ENCODE measurements around the gene SRGAP1. TPM values are rescaled to one million over a fixed set of nuclear protein-coding genes. Genes with fewer than 3 reads are reported as not detected.

The SRGAP1 gene
- total and polyA plus RNA-seq, 2 experiments from 2014 or later: 13.0 to 29.4 TPM

DNA sequence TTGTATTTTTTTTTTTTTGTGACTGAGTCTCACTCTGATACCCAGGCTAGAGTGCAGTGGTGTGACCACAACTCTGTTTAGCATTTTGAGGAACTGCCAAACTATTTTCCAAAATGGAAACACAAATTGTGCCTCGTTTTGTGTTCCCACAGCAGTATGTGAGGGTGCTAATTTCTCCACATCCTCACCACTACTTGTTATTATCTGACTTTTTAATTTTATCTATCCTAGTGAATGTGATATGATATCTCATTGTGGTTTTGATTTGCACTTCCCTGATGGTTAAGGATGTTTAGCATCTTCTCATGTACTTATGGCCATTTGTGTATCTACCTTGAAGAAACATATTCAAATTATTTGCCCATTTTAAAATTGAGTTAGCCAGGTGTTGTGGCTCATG is 62.4 kb downstream of the SRGAP1 start:
- Histone ChIP-seq H3K9ac (no peak overlapping the region), H3K9me3 (ENCODE audit: low read depth) (no peaks in the 10 kb centered on the region), H2AFZ (no peak overlapping the region), H3K79me2 (ENCODE audit: insufficient read depth) (peaks cover 100% of the 10 kb centered on the region), H3K27me3 (replicated peaks; ENCODE audit: insufficient read depth) (no peaks in the 10 kb centered on the region), H3K36me3 (ENCODE audit: low read depth) (no peaks in the 10 kb centered on the region), H3F3A (ENCODE audit: insufficient read depth) (0 out of 2 replicates have a peak, but pooled peaks cover 10% of the 10 kb centered on the region), H4K20me1 (ENCODE audit: insufficient read depth) (peaks cover 10% of the 10 kb centered on the region; the same call in 1 of the 2 replicates), H3K4me1 (ENCODE audit: insufficient read depth) (no peaks in the 10 kb centered on the region), H3K4me2 (ENCODE audit: unreplicated experiment) (no peak overlapping the region), H3K4me3 (no peak overlapping the region), H3K27ac (no peak overlapping the region), H3K9me2 (ENCODE audit: insufficient read depth) (no peaks in the 10 kb centered on the region)
- 57 to 70% methylated on average over 1 of the region's 1 CpG for WGBS, 2 experiments (ENCODE audit: low coverage in 1 of 2, low lambda C conversion rate in 2 of 2, missing lambda C conversion rate in 2 of 2)
- no peak for DNase-seq
- TF ChIP-seq EZH2 (IDR thresholded peaks at IDR 0.05; ENCODE audit: insufficient read depth, poor library complexity, severe bottlenecking) (no peak), EZH2phosphoT487 (IDR thresholded peaks at IDR 0.05; ENCODE audit: insufficient read depth, low read depth) (no peak)
- in situ Hi-C loops (cut with MboI): no loop called here

DNA sequence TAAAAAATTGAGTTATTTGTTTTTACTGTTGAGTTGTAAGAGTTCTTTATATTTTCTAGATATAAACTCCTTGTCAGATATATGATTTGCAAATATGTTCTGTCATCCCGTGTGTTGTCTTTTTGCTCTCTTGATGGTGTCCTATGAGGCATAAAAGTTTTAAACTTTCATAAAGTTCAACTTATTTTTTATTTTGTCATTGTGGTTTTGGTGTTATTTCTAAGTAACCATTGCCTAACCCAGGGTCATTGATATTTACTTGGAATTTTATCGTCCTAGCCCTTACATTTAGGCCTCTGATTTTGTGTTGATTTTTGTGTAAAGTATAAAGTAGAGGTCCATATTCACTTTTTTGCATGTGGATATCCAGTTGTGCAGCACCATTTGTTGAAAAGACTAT is 63.1 kb downstream of the SRGAP1 start:
- in situ Hi-C loops (cut with MboI): no loop called here
- Histone ChIP-seq H3K9me2 (ENCODE audit: insufficient read depth) (no peaks in the 10 kb centered on the region), H3K9ac (no peak overlapping the region), H3K27me3 (replicated peaks; ENCODE audit: insufficient read depth) (no peaks in the 10 kb centered on the region), H3K4me3 (no peak overlapping the region), H3F3A (ENCODE audit: insufficient read depth) (0 out of 2 replicates have a peak, but pooled peaks cover 12% of the 10 kb centered on the region), H3K9me3 (ENCODE audit: low read depth) (no peaks in the 10 kb centered on the region), H3K36me3 (ENCODE audit: low read depth) (no peaks in the 10 kb centered on the region), H2AFZ (no peak overlapping the region), H3K27ac (no peak overlapping the region), H3K79me2 (ENCODE audit: insufficient read depth) (peaks cover 100% of the 10 kb centered on the region), H4K20me1 (ENCODE audit: insufficient read depth) (peaks cover 10% of the 10 kb centered on the region; the same call in 1 of the 2 replicates), H3K4me1 (ENCODE audit: insufficient read depth) (no peaks in the 10 kb centered on the region), H3K4me2 (ENCODE audit: unreplicated experiment) (no peak overlapping the region)
- TF ChIP-seq EZH2 (IDR thresholded peaks at IDR 0.05; ENCODE audit: insufficient read depth, poor library complexity, severe bottlenecking): no peak
- TF ChIP-seq EZH2phosphoT487 (IDR thresholded peaks at IDR 0.05; ENCODE audit: insufficient read depth, low read depth): no peak
- DNase-seq: no peak
- 95 to 98% methylated on average over 2 of the region's 2 CpGs for WGBS, 2 experiments (ENCODE audit: low coverage in 1 of 2, low lambda C conversion rate in 2 of 2, missing lambda C conversion rate in 2 of 2)

DNA sequence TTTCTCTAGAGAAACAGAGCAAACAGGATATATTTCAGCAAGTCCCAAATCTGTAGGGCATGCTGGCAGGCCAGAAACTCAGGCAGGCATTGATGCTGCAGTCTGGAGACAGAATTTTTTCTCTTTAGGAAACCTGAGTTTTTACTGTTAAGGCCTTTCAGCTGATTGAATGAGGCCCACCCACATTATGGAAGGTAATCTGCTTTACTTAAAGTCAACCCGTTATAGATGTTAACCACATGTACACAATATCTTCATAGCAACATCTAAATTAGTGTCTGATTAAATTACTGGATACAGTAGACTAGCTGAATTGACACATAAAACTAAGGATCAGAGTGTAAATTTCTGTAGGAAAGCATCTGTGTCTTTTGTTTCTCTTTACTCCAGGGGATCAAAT is 65.2 kb downstream of the SRGAP1 start:
- Histone ChIP-seq H3K36me3 (ENCODE audit: low read depth) (no peaks in the 10 kb centered on the region), H3K4me3 (no peak overlapping the region), H3K4me1 (ENCODE audit: insufficient read depth) (peaks cover 8% of the 10 kb centered on the region), H3K9me2 (ENCODE audit: insufficient read depth) (no peaks in the 10 kb centered on the region), H3F3A (ENCODE audit: insufficient read depth) (peaks cover 14% of the 10 kb centered on the region; the same call in 1 of the 2 replicates), H3K4me2 (ENCODE audit: unreplicated experiment) (no peak overlapping the region), H3K9me3 (ENCODE audit: low read depth) (no peaks in the 10 kb centered on the region), H3K27ac (no peak overlapping the region), H3K79me2 (ENCODE audit: insufficient read depth) (peaks cover 100% of the 10 kb centered on the region), H3K27me3 (replicated peaks; ENCODE audit: insufficient read depth) (no peaks in the 10 kb centered on the region), H4K20me1 (ENCODE audit: insufficient read depth) (0 out of 2 replicates have a peak, but pooled peaks cover 5% of the 10 kb centered on the region), H2AFZ (no peak overlapping the region), H3K9ac (no peak overlapping the region)
- in situ Hi-C loops (cut with MboI): no loop called here
- no peak for TF ChIP-seq EZH2 (IDR thresholded peaks at IDR 0.05; ENCODE audit: insufficient read depth, poor library complexity, severe bottlenecking)
- no peak for TF ChIP-seq EZH2phosphoT487 (IDR thresholded peaks at IDR 0.05; ENCODE audit: insufficient read depth, low read depth)
- WGBS, 2 experiments (ENCODE audit: low coverage in 1 of 2, low lambda C conversion rate in 2 of 2, missing lambda C conversion rate in 2 of 2): 54 to 72% methylated on average over 1 of the region's 1 CpG
- no peak for DNase-seq

DNA sequence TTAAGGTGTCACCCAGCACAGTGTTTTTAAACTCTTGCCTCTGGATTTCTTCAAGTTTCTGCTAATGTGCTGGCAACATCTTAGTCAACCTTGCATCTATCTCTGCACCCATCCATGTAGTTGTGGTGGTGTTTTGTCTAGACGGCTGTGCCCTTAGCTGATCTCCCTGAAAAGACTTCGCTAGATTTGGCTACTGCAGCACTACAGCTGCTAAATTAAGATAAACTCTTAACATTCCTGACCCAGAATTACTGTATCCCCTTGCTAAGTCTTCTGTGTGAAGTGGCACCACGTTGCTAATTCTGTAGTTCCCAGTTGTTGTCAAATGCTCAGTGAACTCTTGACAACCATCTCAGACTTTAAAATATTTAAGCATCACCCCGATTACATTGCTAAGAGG is 66.8 kb downstream of the SRGAP1 start:
- H3K79me2 ChIP-seq (ENCODE audit: insufficient read depth): peaks cover 100% of the 10 kb centered on the region
- 95 to 98% methylated on average over 4 of the region's 4 CpGs for WGBS, 2 experiments (ENCODE audit: low coverage in 1 of 2, low lambda C conversion rate in 2 of 2, missing lambda C conversion rate in 2 of 2)
- no peaks in the 10 kb centered on the region for H3K9me3 ChIP-seq (ENCODE audit: low read depth)
- 0 out of 2 replicates have a peak, but pooled peaks cover 5% of the 10 kb centered on the region for H4K20me1 ChIP-seq (ENCODE audit: insufficient read depth)
- peaks cover 30% of the 10 kb centered on the region for H3F3A ChIP-seq (ENCODE audit: insufficient read depth)
- no peak for DNase-seq
- no peaks in the 10 kb centered on the region for H3K36me3 ChIP-seq (ENCODE audit: low read depth)
- no peak overlapping the region for H3K27ac ChIP-seq
- no peaks in the 10 kb centered on the region for H3K27me3 ChIP-seq (replicated peaks; ENCODE audit: insufficient read depth)
- TF ChIP-seq EZH2phosphoT487 (IDR thresholded peaks at IDR 0.05; ENCODE audit: insufficient read depth, low read depth) (no peak), EZH2 (IDR thresholded peaks at IDR 0.05; ENCODE audit: insufficient read depth, poor library complexity, severe bottlenecking) (no peak)
- no peak overlapping the region for H3K9ac ChIP-seq
- H3K4me1 ChIP-seq (ENCODE audit: insufficient read depth): peaks cover 24% of the 10 kb centered on the region
- H2AFZ ChIP-seq: no peak overlapping the region
- H3K4me3 ChIP-seq: no peak overlapping the region
- in situ Hi-C loops (cut with MboI): no loop called here
- H3K4me2 ChIP-seq (ENCODE audit: unreplicated experiment): no peak overlapping the region
- no peaks in the 10 kb centered on the region for H3K9me2 ChIP-seq (ENCODE audit: insufficient read depth)
